ENCODE data around the gene TGM4.
A peak's percentile ranks its signal among the peaks of the same experiment; 100 is the strongest.
"Not testable (repeated sequence)": the region's sequence is repeated elsewhere in the genome, so short reads cannot be mapped to it uniquely, and the experiment has no call there.

The TGM4 gene

GRCh38 chr3:44835684-44836083, 38.7 kb upstream of the TGM4 start:
- H3K4me3 ChIP-seq (ENCODE audit: low read length), result no peak overlapping the region
- DNase-seq (ENCODE audit: low read depth), result no peak
- TF ChIP-seq CTCF (IDR thresholded peaks at IDR 0.05; ENCODE audit: insufficient read depth, low read depth, low read length, missing control alignments), result no peak

DNA sequence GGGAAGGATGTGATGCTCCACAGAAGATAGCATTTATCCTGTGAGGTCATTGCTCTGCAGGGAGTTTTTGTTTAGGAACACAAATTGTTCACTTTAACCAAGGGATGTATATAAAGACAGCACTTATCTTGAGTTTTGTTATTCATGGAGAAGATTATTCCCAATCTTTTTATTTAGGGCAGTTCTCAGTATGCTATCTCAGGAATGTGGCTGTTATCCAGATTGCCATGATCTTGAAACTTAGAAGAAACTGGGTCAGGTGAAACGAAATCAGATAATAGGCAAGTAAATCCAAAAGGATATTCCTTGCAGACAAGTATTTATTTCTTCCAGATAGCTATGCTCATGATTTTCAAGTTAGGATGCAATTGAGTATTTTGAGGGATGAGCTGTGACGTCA, 32.0 kb upstream of the TGM4 start:
- no peak overlapping the region for H3K4me3 ChIP-seq (ENCODE audit: low read length)
- DNase-seq (ENCODE audit: low read depth), result no peak
- no peak for TF ChIP-seq CTCF (IDR thresholded peaks at IDR 0.05; ENCODE audit: insufficient read depth, low read depth, low read length, missing control alignments)

GRCh38 chr3:44845528-44846520, 28.6 kb upstream of the TGM4 start:
- DNase-seq (ENCODE audit: low read depth), result peak; percentile 81
- no peak overlapping the region for H3K4me3 ChIP-seq (ENCODE audit: low read length)
- TF ChIP-seq CTCF (IDR thresholded peaks at IDR 0.05; ENCODE audit: insufficient read depth, low read depth, low read length, missing control alignments), result no peak

DNA sequence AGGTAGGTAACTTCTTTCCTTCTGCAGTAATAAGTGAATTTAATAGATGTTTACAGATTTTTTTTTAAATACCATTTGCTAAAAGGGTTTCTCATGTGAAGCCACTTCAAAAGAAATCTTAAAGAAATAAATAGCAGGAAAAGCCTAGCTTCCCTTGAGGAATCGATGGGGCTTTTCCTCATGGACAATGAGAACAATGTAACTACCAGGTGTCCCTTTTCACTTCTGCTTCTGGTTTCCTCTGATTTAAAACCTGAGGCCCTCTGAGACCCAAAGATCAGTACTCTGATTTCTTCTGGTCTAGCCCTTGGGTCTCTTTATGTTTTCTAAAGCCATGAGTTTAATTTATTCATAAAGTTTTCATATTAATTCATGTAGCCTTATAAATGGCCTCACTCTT, 25.8 kb upstream of the TGM4 start:
- DNase-seq (ENCODE audit: low read depth), result no peak
- H3K4me3 ChIP-seq (ENCODE audit: low read length), result no peak overlapping the region
- TF ChIP-seq CTCF (IDR thresholded peaks at IDR 0.05; ENCODE audit: insufficient read depth, low read depth, low read length, missing control alignments), result no peak

DNA sequence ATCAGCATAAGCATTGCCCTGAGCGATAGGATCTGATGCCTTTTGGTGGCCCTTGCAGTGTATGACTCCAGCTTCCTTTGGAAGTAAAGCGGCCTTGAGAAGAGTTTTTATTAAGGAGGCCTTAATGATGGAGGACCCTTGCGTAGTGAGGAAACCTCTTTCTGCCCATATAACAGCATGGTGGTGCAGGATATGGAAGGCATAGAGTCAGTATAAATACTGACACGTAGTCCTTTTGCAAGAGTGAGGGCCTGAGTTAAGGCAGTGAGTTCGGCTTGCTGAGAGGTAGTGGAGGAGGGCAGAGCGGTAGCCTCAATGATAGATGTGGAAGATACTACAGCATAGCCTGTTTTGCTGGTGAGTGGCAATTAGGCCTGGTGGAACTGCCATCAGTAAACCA, 17.7 kb upstream of the TGM4 start:
- H3K4me3 ChIP-seq (ENCODE audit: low read length); DNase-seq (ENCODE audit: low read depth): not testable (repeated sequence)

DNA sequence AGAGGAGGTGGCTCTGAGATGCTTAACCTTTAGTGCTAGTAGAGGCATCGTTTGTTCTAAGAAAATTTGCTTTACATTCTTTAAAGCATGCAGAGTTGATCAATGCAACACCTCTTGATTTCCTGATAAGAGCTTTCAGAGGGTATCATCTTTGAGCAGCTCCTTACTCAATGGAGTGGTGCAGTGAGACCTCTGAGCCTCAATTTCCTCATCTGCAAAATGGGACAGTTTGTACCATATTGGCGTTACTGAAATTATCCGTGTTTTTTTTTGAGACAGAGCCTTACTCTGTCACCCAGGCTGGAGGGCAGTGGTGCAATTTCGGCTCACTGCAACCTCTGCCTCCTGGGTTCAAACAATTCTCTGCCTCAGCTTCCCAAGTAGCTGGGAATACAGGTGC, 14.3 kb upstream of the TGM4 start:
- no peak overlapping the region for H3K4me3 ChIP-seq (ENCODE audit: low read length)
- TF ChIP-seq CTCF (IDR thresholded peaks at IDR 0.05; ENCODE audit: insufficient read depth, low read depth, low read length, missing control alignments), result no peak
- DNase-seq (ENCODE audit: low read depth), result no peak

DNA sequence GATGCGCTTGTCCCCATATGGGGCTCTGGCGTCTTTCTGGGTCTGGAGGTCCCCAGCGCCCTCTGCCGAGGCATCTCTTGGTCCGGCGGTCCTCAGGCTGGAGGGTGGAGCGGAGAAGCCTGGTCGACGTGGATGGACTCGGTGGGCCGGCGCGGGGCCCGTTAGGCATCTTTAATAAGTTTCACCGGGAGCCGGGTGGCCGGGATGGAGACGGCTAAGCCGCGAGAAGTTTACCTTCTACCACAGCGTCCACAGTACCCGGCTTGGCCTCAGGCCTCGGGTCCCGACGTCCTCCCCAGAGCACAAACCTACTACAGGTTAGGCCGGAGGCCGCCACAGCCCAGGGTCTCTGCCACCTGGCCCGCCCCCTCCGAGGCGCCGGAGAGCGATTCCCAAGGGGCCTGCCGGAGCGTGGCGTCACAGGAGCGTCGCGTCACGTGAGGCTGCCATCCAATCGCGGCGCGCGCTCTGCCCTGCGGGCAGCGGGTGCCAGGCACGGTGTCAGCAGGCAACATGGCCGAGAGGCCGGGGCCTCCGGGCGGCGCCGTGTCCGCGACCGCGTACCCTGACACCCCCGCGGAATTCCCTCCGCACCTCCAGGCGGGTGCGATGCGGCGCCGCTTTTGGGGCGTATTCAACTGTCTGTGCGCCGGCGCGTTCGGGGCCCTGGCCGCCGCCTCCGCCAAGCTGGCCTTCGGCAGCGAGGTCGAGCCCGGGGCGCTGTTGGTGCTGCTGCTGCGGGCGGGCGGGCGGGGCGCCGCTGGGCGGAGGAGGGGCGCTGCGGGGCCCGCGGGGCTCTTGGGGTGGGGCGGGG, 12.8 kb upstream of the TGM4 start, which contains the start of gene TMEM42:
Gene TMEM42 (plus strand): TSS at position 501 of the 814 bp plus-strand sequence. CDS start 13 bp downstream, at position 514.
- peak; percentile 87 for DNase-seq (ENCODE audit: low read depth)
- TF ChIP-seq CTCF (IDR thresholded peaks at IDR 0.05; ENCODE audit: insufficient read depth, low read depth, low read length, missing control alignments), result peak; percentile 15

More for the DNA sequence above, 12.8 kb upstream of the TGM4 start, which contains the start of gene TMEM42:
- peak within 1 kb of the TSS; percentile 70 for H3K4me3 ChIP-seq (ENCODE audit: low read length)

Data from epithelial cell of esophagus (primary cell).